Adrenal gland (tissue), 5 donors: ENCODE results near the gene CUX1.

Experiments
- POLR2A ChIP-seq, 2 donors: fragments of 450-650 bp; IDR thresholded peaks; one replicate each; pipeline ENCODE4 v1.6.1; 2017; ENCODE audit warnings: antibody characterized with exemption in 2 of 2, mild to moderate bottlenecking in 2 of 2, moderate library complexity in 1 of 2
- TF ChIP-seq, protein P1 (sequence below), 6 experiments: fragments of 450-650 bp in 4 of 6; fragments of 200-600 bp in 2 of 6; sonication (generic) in 1 of 6; IDR thresholded peaks; 1 replicate in 5 of 6; 2 replicates in 1 of 6; pipeline versions ENCODE4 v1.5.1 to v1.8.0; 2016 to 2021; ENCODE audit warnings: antibody characterized with exemption in 6 of 6, mild to moderate bottlenecking in 2 of 6, moderate library complexity in 1 of 6
- donor health status: DM: no; HTN: no; CAD: no.

DNA sequence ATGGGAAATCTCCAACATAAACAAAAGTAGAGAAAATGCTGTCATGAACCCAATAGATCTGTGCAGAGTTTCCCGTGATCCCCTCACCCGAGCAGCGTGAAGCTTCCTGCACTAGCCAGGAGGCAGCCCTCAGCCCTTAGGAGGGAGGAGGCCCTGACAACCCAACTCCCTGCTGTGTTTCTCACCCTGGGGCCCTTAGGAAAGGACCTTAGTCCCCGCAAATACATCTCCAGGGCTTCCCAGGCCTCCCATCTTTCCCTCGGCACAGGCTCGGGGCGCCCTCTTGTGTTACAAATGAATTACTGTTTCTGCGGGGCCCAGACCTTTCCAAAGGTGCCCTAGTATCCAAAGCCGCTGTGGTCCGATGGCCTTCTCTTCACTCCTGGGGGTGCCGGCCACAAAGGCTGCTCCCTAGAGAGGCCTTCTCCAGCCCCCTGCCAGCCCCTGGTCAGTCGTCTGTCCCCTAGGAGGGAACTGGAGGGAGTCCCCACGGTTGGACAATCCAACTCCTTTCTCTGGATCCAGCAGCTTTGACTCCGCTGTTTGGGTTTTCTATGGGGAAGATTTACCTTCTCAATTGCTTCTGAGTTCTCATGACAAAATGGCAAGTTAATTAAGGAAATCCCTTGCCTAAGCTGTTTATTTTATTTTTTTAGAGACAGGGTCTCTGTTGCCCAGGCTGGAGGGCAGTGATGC, 419.3 kb downstream of the CUX1 start:
- TF ChIP-seq, protein P1, sequence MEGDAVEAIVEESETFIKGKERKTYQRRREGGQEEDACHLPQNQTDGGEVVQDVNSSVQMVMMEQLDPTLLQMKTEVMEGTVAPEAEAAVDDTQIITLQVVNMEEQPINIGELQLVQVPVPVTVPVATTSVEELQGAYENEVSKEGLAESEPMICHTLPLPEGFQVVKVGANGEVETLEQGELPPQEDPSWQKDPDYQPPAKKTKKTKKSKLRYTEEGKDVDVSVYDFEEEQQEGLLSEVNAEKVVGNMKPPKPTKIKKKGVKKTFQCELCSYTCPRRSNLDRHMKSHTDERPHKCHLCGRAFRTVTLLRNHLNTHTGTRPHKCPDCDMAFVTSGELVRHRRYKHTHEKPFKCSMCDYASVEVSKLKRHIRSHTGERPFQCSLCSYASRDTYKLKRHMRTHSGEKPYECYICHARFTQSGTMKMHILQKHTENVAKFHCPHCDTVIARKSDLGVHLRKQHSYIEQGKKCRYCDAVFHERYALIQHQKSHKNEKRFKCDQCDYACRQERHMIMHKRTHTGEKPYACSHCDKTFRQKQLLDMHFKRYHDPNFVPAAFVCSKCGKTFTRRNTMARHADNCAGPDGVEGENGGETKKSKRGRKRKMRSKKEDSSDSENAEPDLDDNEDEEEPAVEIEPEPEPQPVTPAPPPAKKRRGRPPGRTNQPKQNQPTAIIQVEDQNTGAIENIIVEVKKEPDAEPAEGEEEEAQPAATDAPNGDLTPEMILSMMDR (IDR thresholded peaks at IDR 0.05) = peak; percentile 69 to 84 (median 77)
- TF ChIP-seq POLR2A (IDR thresholded peaks at IDR 0.05) = no peak
